ENCODE data around the gene COL23A1.

DNA sequence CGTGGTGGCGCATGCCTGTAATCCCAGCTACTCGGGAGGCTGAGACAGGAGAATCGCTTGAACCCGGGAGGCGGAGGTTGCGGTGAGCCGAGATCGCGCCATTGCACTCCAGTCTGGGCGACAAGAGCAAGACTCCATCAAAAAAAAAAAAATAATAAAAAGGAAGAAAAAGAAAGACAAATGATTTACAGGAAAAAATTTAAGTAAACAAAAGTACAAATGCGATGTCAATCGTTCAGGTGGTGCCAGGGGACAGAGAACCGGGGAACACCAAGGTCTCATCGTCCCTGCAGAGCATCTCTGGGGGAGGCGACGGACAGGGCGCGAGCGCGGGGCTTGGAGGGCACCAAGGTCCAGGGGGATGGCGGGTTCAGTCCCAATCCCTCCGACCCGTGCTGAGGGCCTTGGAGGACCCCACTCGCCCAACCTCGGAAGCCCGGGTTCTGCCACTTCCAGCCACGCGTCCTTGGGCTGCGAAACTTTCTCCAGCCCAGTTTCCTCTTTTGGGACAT is 386.5 kb downstream of the COL23A1 start:
- TF ChIP-seq, protein P1, sequence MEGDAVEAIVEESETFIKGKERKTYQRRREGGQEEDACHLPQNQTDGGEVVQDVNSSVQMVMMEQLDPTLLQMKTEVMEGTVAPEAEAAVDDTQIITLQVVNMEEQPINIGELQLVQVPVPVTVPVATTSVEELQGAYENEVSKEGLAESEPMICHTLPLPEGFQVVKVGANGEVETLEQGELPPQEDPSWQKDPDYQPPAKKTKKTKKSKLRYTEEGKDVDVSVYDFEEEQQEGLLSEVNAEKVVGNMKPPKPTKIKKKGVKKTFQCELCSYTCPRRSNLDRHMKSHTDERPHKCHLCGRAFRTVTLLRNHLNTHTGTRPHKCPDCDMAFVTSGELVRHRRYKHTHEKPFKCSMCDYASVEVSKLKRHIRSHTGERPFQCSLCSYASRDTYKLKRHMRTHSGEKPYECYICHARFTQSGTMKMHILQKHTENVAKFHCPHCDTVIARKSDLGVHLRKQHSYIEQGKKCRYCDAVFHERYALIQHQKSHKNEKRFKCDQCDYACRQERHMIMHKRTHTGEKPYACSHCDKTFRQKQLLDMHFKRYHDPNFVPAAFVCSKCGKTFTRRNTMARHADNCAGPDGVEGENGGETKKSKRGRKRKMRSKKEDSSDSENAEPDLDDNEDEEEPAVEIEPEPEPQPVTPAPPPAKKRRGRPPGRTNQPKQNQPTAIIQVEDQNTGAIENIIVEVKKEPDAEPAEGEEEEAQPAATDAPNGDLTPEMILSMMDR (IDR thresholded peaks at IDR 0.05; ENCODE audit: poor library complexity), result no peak
- TF ChIP-seq EZH2phosphoT487 (IDR thresholded peaks at IDR 0.05; ENCODE audit: low read depth, severe bottlenecking, unreplicated experiment), result no peak
- TF ChIP-seq EZH2 (IDR thresholded peaks at IDR 0.05; ENCODE audit: borderline replicate concordance), result no peak

Measured in hepatocyte (in vitro differentiated cells).